ENCODE measurements around the gene TMEM255B. TPM values are rescaled to one million over a fixed set of nuclear protein-coding genes. Genes with fewer than 3 reads are reported as not detected.

TMEM255B gene
- total and polyA plus RNA-seq, 2 of the 4 experiments (the other 2 are of a cell fraction): 0.36 to 0.94 TPM

GRCh38 chr13:113819341-113819730, 60.3 kb downstream of the TMEM255B start:
- Histone ChIP-seq H3K18ac (ENCODE audit: low read depth, low read length) (no peak overlapping the region), H2AFZ (replicated peaks; ENCODE audit: low read length, poor library complexity) (no peak overlapping the region), H2AK5ac (ENCODE audit: low read depth, low read length) (peak overlapping the region; percentile 64), H4K8ac (ENCODE audit: low read depth in 2 of 2, low read length in 2 of 2) (no peak overlapping the region), H3K9me3 (ENCODE audit: control insufficient read depth, insufficient read depth, low read length) (no peaks in the 10 kb centered on the region), H3K56ac (ENCODE audit: extremely low read depth, insufficient read depth, low read length) (no peak overlapping the region), H3K23ac (ENCODE audit: low read depth, low read length) (no peak overlapping the region), H3K4ac (ENCODE audit: low read depth, low read length) (0 out of 2 replicates have a peak overlapping the region, but pooled peaks have one; percentile 71), H3K27me3 (ENCODE audit: control insufficient read depth, insufficient read depth, low read length) (no peaks in the 10 kb centered on the region), H2BK5ac (ENCODE audit: low read depth, low read length, poor library complexity, severe bottlenecking) (peak overlapping the region; percentile 92), H3K9ac (ENCODE audit: low read depth, low read length) (no peak overlapping the region), H3K14ac (replicated peaks; ENCODE audit: low read depth, low read length) (no peak overlapping the region), H2AK9ac (replicated peaks; ENCODE audit: low read depth, low read length, poor library complexity) (peak overlapping the region; percentile 58), H4K91ac (ENCODE audit: insufficient read depth, low read depth, low read length) (no peak overlapping the region; the same call in 1 of the 2 replicates), H3K4me1 (ENCODE audit: control insufficient read depth, insufficient read depth, low read length) (peaks cover 30% of the 10 kb centered on the region), H2BK120ac (ENCODE audit: low read depth, low read length) (no peak overlapping the region), H3K4me2 (ENCODE audit: low read depth, low read length) (no peak overlapping the region), H2BK20ac (ENCODE audit: low read depth, low read length) (no peak overlapping the region), H3K27ac (ENCODE audit: insufficient read depth, low read length) (peak overlapping the region; percentile 58; the same call in 1 of the 2 replicates), H2BK15ac (ENCODE audit: low read depth, low read length) (no peak overlapping the region), H3K36me3 (ENCODE audit: control insufficient read depth, insufficient read depth, low read length) (peaks cover 31% of the 10 kb centered on the region), H3K4me3 (ENCODE audit: insufficient read depth, low read depth, low read length) (no peak overlapping the region), H3K79me1 (ENCODE audit: low read depth in 1 of 2, low read length in 2 of 2) (peaks cover 3 to 63% of the 10 kb centered on the region in 2 experiments), H4K20me1 (ENCODE audit: insufficient read depth, low read length) (peaks cover 49% of the 10 kb centered on the region), H3K9me1 (ENCODE audit: insufficient read depth, low read length) (peaks cover 15% of the 10 kb centered on the region), H4K5ac (ENCODE audit: low read depth, low read length) (no peak overlapping the region)
- ChIA-PET POLR2A (ENCODE audit: unreplicated experiment) (no interaction called here), CTCF (no interaction called here)
- TF ChIP-seq USF2 (IDR thresholded peaks at IDR 0.05; ENCODE audit: low read depth, low read length) (no peak), MAZ (IDR thresholded peaks at IDR 0.05; ENCODE audit: borderline replicate concordance, low read depth, low read length) (no peak), ELK1 (IDR thresholded peaks at IDR 0.05; ENCODE audit: borderline replicate concordance, low read depth, low read length) (no peak), RAD21 (IDR thresholded peaks at IDR 0.05; ENCODE audit: low read length) (no peak), CTCF (conservative IDR thresholded peaks at IDR 0.05; ENCODE audit: low read depth, low read length) (no peak), POLR2A (IDR thresholded peaks at IDR 0.05; ENCODE audit: low read depth, low read length) (no peak), MAFK (IDR thresholded peaks at IDR 0.05; ENCODE audit: low read depth, low read length) (no peak), RCOR1 (IDR thresholded peaks at IDR 0.05; ENCODE audit: insufficient replicate concordance, low read length) (no peak)
- WGBS, 2 experiments (ENCODE audit: extremely low coverage in 2 of 2, insufficient read length in 1 of 2): 100% methylated on average over 9 of the region's 13 CpGs; no CpG with 5 or more reads in 1 of the 2 experiments
- no TSS peak for BruUV-seq (replicated peaks)
- intact Hi-C loops (cut with micrococcal nuclease) (loop anchor here (10.0 kb wide), 1 partner anchor 205 kb away; no protein-coding TSS in a partner anchor), dilution Hi-C loops (cut with HindIII; ENCODE audit: low sequenced_read_pairs, unreplicated experiment) (no loop called here), in situ Hi-C loops (cut with MboI; ENCODE audit: low sequenced_read_pairs) (no loop called here)
- DNase-seq: no peak
- ATAC-seq (ENCODE audit: low read depth): no peak

Data from IMR-90 (cell line).